GM12891 (cell line): ENCODE results near the gene STK38L.

Experiments used
- POLR2A ChIP-seq: IDR thresholded peaks from 2 replicates; pipeline ENCODE4 v1.6.1; 2011; ENCODE audit warnings: low read depth, low read length, control low read depth
- POLR2AphosphoS5 ChIP-seq: IDR thresholded peaks from 2 replicates; pipeline ENCODE4 v1.6.1; 2011; ENCODE audit warnings: low read depth, low read length, control low read depth
- TAF1 ChIP-seq: IDR thresholded peaks from 2 replicates; pipeline ENCODE4 v1.6.1; 2011; ENCODE audit warnings: low read depth, low read length, control low read depth

GRCh38 chr12:27309293-27309994, 65.4 kb downstream of the STK38L start:
- no peak for TF ChIP-seq POLR2A
- TF ChIP-seq POLR2AphosphoS5: no peak
- TF ChIP-seq TAF1: no peak
